SJSA1 (cell line): Measurements from ENCODE around the gene CCDC80. TPM values are rescaled to one million over a fixed set of nuclear protein-coding genes. Genes with fewer than 3 reads are reported as not detected.

Experiments used
- DNase-seq, 2 experiments: peaks; one replicate each; pipeline ENCODE4 v3.0.0-alpha.2; 2015 to 2020; ENCODE audit warnings: low spot score in 2 of 2, low read depth in 1 of 2
- H3K27ac ChIP-seq: fragments of 250-450 bp; sonication (Bioruptor Pico); 2 replicates; pipeline ENCODE4 v1.5.1; 2020; ENCODE audit warnings: mild to moderate bottlenecking, moderate library complexity
- H3K27me3 ChIP-seq: fragments of 250-450 bp; sonication (Bioruptor Pico); replicated peaks from 2 replicates; pipeline ENCODE4 v1.5.1; 2020; ENCODE audit warnings: mild to moderate bottlenecking, moderate library complexity
- H3K36me3 ChIP-seq: fragments of 250-450 bp; sonication (Bioruptor Pico); 2 replicates; pipeline ENCODE4 v1.5.1; 2020; ENCODE audit warnings: mild to moderate bottlenecking
- H3K4me1 ChIP-seq: fragments of 250-450 bp; sonication (Bioruptor Pico); replicated peaks from 2 replicates; pipeline ENCODE4 v1.6.1; 2021; ENCODE audit warnings: mild to moderate bottlenecking
- H3K4me3 ChIP-seq: fragments of 250-450 bp; sonication (Bioruptor Pico); 2 replicates; pipeline ENCODE4 v1.5.1; 2020; ENCODE audit warnings: mild to moderate bottlenecking
- H3K9me3 ChIP-seq: fragments of 250-450 bp; sonication (Bioruptor Pico); replicated peaks from 2 replicates; pipeline ENCODE4 v1.5.1; 2020; ENCODE audit warnings: mild to moderate bottlenecking
- total RNA-seq: library from RNA; depleted of rRNA; stranded (reverse); fragments of >200 nt; shearing (Covaris generic); gene quantifications from 2 replicates; pipeline ENCODE4 v1.2.3, GENCODE V29; 2014

The CCDC80 gene
- total RNA-seq, 1 experiment from 2014 or later = 74.8 TPM

DNA sequence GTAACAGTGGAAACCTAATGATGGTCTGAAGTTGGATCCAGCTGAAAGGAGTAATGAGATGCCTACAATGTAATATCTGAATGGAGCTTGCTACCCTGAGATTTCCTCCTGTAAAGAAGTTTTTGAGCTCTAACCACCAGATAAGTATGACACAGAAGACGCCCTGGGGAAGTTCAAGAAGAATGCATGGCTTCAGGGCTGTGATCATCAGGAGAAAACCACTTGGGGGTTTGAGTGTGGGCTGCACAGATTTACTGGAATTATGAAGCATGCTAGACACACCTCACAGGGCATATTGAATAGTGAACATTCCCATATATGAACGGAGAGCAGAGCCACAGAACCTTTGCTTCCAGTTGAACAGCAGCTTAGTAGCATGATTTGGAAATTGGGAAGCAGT lies 10.6 kb upstream of the CCDC80 start:
- Histone ChIP-seq H3K9me3 (no peaks in the 10 kb centered on the region), H3K36me3 (no peaks in the 10 kb centered on the region), H3K27me3 (no peaks in the 10 kb centered on the region), H3K27ac (peak overlapping the region; percentile 50), H3K4me1 (peaks cover 86% of the 10 kb centered on the region), H3K4me3 (no peak overlapping the region)
- peak in 1 of 2 experiments; percentile 38 for DNase-seq

- no peaks in the 10 kb centered on the region for H3K36me3 ChIP-seq
- no peak for DNase-seq
- H3K27me3 ChIP-seq = no peaks in the 10 kb centered on the region
- H3K4me1 ChIP-seq = peaks cover 89% of the 10 kb centered on the region
- no peaks in the 10 kb centered on the region for H3K9me3 ChIP-seq
- H3K4me3 ChIP-seq = no peak overlapping the region
- peak overlapping the region; percentile 50 for H3K27ac ChIP-seq
These were observed 10.1 kb upstream of the CCDC80 start for GRCh38 chr3:112651071-112651470.

DNA sequence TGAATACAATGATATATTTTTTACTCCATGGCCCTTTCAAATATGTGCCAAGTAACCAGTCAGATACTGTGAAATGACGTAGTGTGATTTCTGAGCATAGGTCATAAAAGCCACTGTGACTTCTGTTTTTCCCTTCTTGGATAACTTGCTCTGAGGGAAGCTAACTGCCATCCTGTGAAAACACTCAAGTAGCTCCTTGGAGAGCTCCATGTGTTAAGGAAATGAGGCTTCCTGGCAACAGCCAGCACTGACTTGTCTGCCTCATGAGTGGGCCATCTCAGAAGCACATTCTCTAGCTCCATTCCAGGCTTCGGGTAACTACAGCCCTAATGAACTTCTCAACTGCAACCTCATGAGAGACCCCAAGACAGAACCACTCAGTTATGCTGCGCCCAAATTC lies 9.5 kb upstream of the CCDC80 start:
- Histone ChIP-seq H3K27me3 (no peaks in the 10 kb centered on the region), H3K36me3 (no peaks in the 10 kb centered on the region), H3K4me1 (peaks cover 84% of the 10 kb centered on the region), H3K4me3 (no peak overlapping the region), H3K9me3 (no peaks in the 10 kb centered on the region), H3K27ac (no peak overlapping the region; the same call in 1 of the 2 replicates)
- DNase-seq = no peak

DNA sequence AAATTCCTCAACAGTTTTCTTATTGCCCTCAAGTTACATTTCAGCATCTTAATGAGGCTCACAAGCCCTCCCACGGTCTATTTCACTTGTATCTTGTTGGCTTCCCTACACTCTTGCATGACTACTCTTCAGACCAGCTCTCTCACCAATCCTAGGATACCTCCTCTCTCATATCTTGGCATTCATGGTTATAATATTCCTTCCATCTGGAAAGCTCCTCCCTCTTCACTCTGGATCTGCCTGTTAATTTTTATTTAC lies 8.5 kb upstream of the CCDC80 start:
- no peak overlapping the region for H3K4me3 ChIP-seq
- peak in 1 of 2 experiments; percentile 41 for DNase-seq
- H3K27ac ChIP-seq = peak overlapping the region; percentile 88
- H3K9me3 ChIP-seq = no peaks in the 10 kb centered on the region
- H3K36me3 ChIP-seq = no peaks in the 10 kb centered on the region
- no peaks in the 10 kb centered on the region for H3K27me3 ChIP-seq
- H3K4me1 ChIP-seq = peaks cover 74% of the 10 kb centered on the region

GRCh38 chr3:112647122-112647521 lies 6.2 kb upstream of the CCDC80 start:
- peaks cover 67% of the 10 kb centered on the region for H3K4me1 ChIP-seq
- H3K4me3 ChIP-seq = no peak overlapping the region
- no peaks in the 10 kb centered on the region for H3K27me3 ChIP-seq
- no peaks in the 10 kb centered on the region for H3K9me3 ChIP-seq
- DNase-seq = peak; percentile 81 to 87
- H3K36me3 ChIP-seq = no peaks in the 10 kb centered on the region
- peak overlapping the region; percentile 88 for H3K27ac ChIP-seq

DNA sequence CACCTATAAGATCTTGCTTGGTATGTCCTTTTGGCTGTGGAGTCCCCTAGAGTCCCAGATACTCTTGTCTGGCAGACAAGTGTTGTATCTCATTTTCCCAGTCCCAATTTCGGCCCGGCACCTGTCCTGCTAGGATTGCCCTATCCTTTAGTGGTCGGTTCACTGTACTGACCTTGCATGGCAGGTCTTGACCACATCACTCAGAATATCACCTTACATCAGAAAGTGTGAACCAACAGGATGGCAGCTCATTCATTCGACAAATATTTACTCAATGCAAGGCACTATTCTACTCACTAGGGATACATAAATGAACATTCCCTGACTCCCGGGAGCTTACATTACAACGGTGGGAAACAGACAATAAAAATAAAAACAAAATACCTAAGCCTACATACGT lies 5.7 kb upstream of the CCDC80 start:
- Histone ChIP-seq H3K4me1 (peaks cover 67% of the 10 kb centered on the region), H3K36me3 (no peaks in the 10 kb centered on the region)

DNA sequence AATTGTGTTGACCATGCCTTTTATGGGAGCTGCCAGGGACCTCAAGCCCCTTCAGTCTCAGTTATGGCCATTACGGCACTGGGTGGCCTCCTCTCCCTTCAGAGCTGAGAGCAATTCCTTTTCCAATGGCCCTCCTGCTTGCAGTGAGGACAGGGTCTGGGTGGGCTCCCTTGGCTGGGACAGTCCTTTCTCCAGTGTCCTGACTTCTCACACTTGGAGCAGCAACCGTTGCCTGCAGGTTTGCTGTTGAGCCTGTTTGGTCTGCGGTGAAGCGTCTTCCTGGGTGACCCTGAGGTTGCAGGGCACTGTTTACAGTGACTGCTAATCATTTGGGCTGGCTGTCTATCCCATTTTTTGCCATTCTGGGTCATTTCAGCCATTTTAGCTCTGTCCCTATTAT lies 3.5 kb upstream of the CCDC80 start:
- Histone ChIP-seq H3K27me3 (no peaks in the 10 kb centered on the region), H3K4me3 (no peak overlapping the region), H3K4me1 (peaks cover 70% of the 10 kb centered on the region), H3K9me3 (no peaks in the 10 kb centered on the region), H3K36me3 (no peaks in the 10 kb centered on the region), H3K27ac (no peak overlapping the region)
- no peak for DNase-seq

More for the DNA sequence above, 5.7 kb upstream of the CCDC80 start:
- Histone ChIP-seq H3K27ac (peak overlapping the region; percentile 88), H3K27me3 (no peaks in the 10 kb centered on the region), H3K4me3 (no peak overlapping the region), H3K9me3 (no peaks in the 10 kb centered on the region)
- DNase-seq = no peak

DNA sequence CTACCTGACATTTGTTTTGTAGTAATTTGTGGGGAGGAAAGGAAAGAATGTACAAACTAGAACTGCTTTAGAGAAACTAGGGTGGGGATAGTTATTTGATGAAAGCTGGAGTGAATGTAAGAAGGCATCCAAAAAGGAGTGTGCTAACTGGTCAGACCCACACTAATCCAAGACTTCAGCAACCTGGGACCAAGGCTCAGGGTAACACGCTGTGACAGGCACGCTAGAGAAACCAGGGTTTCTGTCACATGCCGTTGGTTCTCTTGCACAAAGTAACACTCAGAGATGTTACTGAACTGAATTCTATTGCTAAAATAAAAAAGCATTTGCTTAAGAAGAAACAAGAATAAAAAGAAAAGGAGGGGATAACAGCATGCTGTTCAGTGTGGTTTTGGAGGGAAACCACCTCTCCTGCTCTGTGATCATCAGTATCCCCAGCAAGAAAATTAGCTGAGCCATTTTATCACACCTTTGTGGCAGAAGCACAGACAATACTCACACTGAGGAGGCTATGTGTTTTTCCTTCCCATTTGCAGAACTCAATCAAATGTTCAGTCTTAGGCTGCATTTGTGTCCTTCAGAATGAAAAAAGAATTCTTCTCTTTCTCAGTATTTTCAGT lies 2.8 kb upstream of the CCDC80 start:
- Histone ChIP-seq H3K27me3 (no peaks in the 10 kb centered on the region), H3K27ac (peak overlapping the region; percentile 72), H3K4me1 (peaks cover 68% of the 10 kb centered on the region), H3K36me3 (no peaks in the 10 kb centered on the region), H3K9me3 (no peaks in the 10 kb centered on the region), H3K4me3 (no peak overlapping the region)
- DNase-seq = no peak

DNA sequence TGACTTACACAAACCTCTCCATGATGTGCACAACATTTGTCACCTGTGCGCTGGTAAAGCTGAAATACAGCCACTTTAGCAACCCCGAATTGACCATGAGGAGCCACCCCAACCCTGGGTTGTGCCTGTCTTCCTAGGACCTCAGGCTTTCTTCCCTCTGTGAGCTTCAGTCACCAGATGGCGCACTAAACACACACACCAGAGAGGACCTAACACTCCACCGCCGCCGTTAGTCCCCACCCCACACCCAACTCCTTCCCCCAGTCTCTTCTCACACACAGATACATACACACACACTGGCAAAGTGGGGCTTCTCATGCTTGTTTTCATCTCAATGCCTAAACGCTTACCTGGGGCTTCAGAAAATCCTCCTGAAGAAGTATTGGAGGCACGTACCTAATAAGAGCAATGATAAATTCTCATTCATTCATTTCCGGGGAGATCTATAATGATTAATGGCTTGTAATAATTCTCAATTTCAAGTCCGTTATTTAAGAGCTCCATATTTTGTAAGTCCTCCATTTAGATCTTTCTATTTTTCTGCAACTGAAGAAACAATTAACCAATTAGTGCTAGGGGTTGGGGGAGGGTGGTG lies 2.1 kb upstream of the CCDC80 start:
- peak; percentile 82 to 90 for DNase-seq
- Histone ChIP-seq H3K27ac (peak overlapping the region; percentile 72), H3K27me3 (no peaks in the 10 kb centered on the region), H3K9me3 (no peaks in the 10 kb centered on the region), H3K4me3 (no peak overlapping the region), H3K4me1 (peaks cover 61% of the 10 kb centered on the region), H3K36me3 (no peaks in the 10 kb centered on the region)

DNA sequence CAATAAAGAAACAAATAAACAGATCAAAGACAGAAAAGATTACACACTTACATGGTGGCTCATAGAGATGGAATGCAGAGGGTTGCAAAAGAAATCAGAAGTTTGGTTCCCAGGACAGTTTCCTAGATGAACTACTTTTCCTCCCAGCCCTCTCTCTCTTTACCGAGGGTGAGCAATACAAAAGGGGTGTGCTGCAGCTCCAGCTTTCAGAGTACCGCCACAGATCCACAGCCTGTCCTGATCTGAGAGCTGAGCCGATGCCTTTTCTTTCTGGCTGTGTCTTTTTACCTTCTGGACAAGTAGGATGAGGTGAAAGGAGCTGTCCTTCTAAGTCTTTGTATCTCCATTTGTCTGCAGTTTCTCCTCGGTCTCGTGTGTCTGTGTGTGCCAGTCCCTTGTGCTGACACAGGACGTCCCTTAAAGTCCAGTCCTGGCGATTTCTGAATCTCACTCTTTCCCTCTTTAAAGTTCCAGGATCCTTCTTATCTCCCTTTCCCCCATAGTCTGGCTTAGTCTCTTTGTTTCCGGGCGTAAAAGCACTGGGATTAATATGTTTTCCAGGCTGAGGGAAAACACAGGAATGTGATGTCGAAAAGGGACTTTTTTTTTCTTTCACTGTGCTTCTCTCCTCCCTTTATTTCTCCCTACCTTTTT lies 540 bp downstream of the CCDC80 start:
- Histone ChIP-seq H3K4me1 (peaks cover 54% of the 10 kb centered on the region), H3K4me3 (peak overlapping the region; percentile 34), H3K27ac (peak overlapping the region; percentile 92), H3K27me3 (no peaks in the 10 kb centered on the region), H3K36me3 (no peaks in the 10 kb centered on the region; the same call in 1 of the 2 replicates), H3K9me3 (no peaks in the 10 kb centered on the region)
- DNase-seq = peak; percentile 63 to 80

DNA sequence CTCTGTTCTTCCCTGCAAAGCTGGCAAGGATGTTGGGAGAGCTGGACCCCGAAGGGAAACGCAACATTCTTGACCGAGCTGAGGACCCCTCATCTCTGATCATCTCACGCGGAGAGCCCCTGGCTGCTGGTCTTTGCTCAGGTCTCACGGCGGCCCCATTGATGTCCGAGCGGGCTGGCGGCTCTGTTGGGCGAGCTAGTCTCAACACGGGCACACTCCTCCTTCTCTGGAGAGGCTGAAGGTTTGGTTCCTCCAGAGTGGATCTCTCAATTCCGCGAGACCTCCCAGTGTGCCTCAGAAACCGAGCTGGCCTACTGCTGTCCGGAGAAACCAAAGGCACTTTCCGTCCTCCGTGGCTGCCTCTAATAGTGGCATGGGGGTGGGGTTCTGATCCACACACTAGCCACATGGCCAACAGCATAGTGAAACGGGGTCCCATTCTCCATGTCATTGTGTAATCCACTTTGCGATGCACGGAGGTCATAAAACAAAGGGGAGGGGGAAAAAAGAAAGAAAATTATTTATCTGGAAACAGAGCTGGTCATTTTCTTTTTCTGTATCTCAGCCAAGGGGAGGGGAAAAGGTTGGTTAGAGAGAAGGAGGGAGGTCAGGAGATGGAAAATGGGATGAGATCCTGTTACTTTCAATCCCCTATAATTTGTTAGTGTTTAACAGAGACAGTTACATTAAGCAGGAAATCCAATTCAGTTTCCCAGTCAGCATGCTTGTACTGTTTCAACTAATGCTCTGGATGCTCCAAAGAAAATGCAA lies 1.3 kb downstream of the CCDC80 start:
- DNase-seq = no peak
- peaks cover 62% of the 10 kb centered on the region for H3K4me1 ChIP-seq
- H3K9me3 ChIP-seq = no peaks in the 10 kb centered on the region
- no peaks in the 10 kb centered on the region for H3K27me3 ChIP-seq
- peak overlapping the region; percentile 92 for H3K27ac ChIP-seq
- peak overlapping the region; percentile 34 for H3K4me3 ChIP-seq
- H3K36me3 ChIP-seq = no peaks in the 10 kb centered on the region; the same call in 1 of the 2 replicates

DNA sequence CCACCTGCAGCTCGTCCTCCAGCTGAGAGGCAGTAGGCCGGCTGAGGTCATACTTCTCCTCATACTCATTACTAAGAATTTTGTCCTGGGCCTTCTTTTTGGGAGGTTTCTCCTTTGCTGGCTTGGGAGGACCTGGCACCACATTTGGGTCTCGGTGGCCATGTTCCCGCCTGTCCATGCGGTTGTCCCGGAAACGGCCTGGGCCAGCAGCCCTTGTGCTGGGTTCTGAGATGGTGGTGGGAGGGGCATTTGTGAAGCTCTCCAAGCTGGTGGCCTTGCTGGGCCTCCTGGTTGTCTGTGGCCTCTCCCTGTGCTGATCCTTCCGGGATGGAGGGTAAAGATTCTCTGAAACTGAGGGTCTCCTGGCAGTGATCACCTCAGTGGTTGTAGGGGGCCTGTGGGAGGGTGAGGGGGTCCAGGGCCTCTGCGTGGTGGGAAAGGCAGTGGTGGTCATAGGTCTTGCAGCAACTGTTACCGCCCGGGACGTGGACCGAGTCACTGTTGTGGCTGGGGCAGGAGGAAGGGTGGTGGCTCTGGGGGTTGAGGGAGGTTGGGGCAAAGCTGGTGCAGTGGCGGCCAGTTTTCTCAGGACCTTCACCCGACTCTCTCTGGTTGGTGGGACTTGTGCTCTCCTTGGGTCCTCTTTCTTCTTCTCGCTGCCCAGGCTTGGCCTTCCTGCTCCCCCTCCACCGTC lies 2.5 kb downstream of the CCDC80 start:
- H3K4me3 ChIP-seq = no peak overlapping the region
- H3K36me3 ChIP-seq = no peaks in the 10 kb centered on the region; the same call in 1 of the 2 replicates
- no peak overlapping the region for H3K27ac ChIP-seq
- H3K4me1 ChIP-seq = peaks cover 68% of the 10 kb centered on the region
- DNase-seq = no peak
- H3K9me3 ChIP-seq = no peaks in the 10 kb centered on the region
- no peaks in the 10 kb centered on the region for H3K27me3 ChIP-seq

GRCh38 chr3:112637700-112638099 lies 3.2 kb downstream of the CCDC80 start:
- Histone ChIP-seq H3K9me3 (no peaks in the 10 kb centered on the region), H3K27ac (no peak overlapping the region), H3K36me3 (no peaks in the 10 kb centered on the region; the same call in 1 of the 2 replicates), H3K27me3 (no peaks in the 10 kb centered on the region), H3K4me3 (no peak overlapping the region), H3K4me1 (peaks cover 68% of the 10 kb centered on the region)
- DNase-seq = no peak
